GM12878 (cell line): ENCODE measurements around the gene MCOLN2. TPM values are rescaled to one million over a fixed set of nuclear protein-coding genes. Genes with fewer than 3 reads are reported as not detected.

Source experiments
- ATAC-seq: fragments of 200-7000 bp; cut with Tn5 transposase; 3 replicates; pipeline ENCODE4 v1.9.1; 2020; ENCODE audit warnings: mild to moderate bottlenecking, moderate library complexity
- BruUV-seq: library from RNA; stranded (reverse); fragments of 400-500 nt; replicated peaks from 2 replicates; lab custom pipeline; 2021; lab: Mats Ljungman, UMichigan
- CTCF ChIA-PET: fragments of 300-600 bp; sonication (Branson Sonifier 250); formaldehyde crosslinking; extraction: SDS; loops from one replicate; lab custom pipeline; 2021; ENCODE audit warnings: inconsistent platforms; lab: Yijun Ruan, JAX
- POLR2A ChIA-PET: fragments of 350-600 bp; formaldehyde crosslinking; extraction: SDS; loops from one replicate; lab custom pipeline; 2021; ENCODE audit warnings: inconsistent platforms; lab: Charles Lee
- RAD21 ChIA-PET: fragments of 300-600 bp; sonication (Branson Sonifier 250); formaldehyde crosslinking; loops from one replicate; lab custom pipeline; 2023; ENCODE audit warnings: antibody characterized with exemption; ENCODE audit not compliant: unreplicated experiment; lab: Charles Lee
- SMC1A ChIA-PET: fragments of 300-600 bp; sonication (Branson Sonifier 250); formaldehyde crosslinking; loops from one replicate; lab custom pipeline; 2023; ENCODE audit not compliant: unreplicated experiment, uncharacterized antibody; lab: Charles Lee
- DNase-seq: peaks from one replicate; pipeline ENCODE4 v3.0.0-alpha.2; 2011; ENCODE audit warnings: low read depth, low spot score
- FAIRE-seq: peaks from 3 replicates; lab custom pipeline; 2011; peaks lifted over from hg19 to GRCh38; lab: Jason Lieb, UNC
- H2AFZ ChIP-seq: 2 replicates; pipeline ENCODE4 v1.6.0; 2011; ENCODE audit warnings: low read depth, low read length, control low read depth; ENCODE audit not compliant: control insufficient read depth
- H3K27ac ChIP-seq: 2 replicates; pipeline ENCODE4 v1.5.1; 2011; ENCODE audit warnings: control low read depth; ENCODE audit not compliant: control insufficient read depth, insufficient read depth
- H3K27me3 ChIP-seq, 2 experiments: replicated peaks in 1 of 2; 2 replicates each; pipeline versions ENCODE4 v1.6.0 to v1.6.1; 2011; ENCODE audit warnings: low read length in 1 of 2; ENCODE audit not compliant: control insufficient read depth in 2 of 2, insufficient read depth in 2 of 2
- H3K36me3 ChIP-seq, 2 experiments: 2 replicates each; pipeline ENCODE4 v1.5.1; 2011; ENCODE audit warnings: low read length in 1 of 2; ENCODE audit not compliant: control insufficient read depth in 2 of 2, insufficient read depth in 2 of 2
- H3K4me1 ChIP-seq: 2 replicates; pipeline ENCODE4 v1.6.1; 2011; ENCODE audit warnings: mild to moderate bottlenecking, low read length, moderate library complexity, mixed read lengths; ENCODE audit not compliant: control insufficient read depth, insufficient read depth
- H3K4me2 ChIP-seq: 2 replicates; pipeline ENCODE4 v1.6.0; 2011; ENCODE audit warnings: control low read depth; ENCODE audit not compliant: control insufficient read depth, insufficient read depth
- H3K4me3 ChIP-seq: fragments of 200-600 bp; sonication (generic); 2 replicates; pipeline ENCODE4 v1.5.1; 2016
- H3K79me2 ChIP-seq: 2 replicates; pipeline ENCODE4 v1.6.0; 2011; ENCODE audit warnings: low read length; ENCODE audit not compliant: control insufficient read depth, insufficient read depth
- H3K9ac ChIP-seq: 2 replicates; pipeline ENCODE4 v1.8.0; 2011; ENCODE audit warnings: low read length, control low read depth, mixed read lengths; ENCODE audit not compliant: control insufficient read depth, insufficient read depth
- H3K9me3 ChIP-seq: replicated peaks from 3 replicates; pipeline ENCODE4 v1.5.1; 2011; ENCODE audit warnings: mild to moderate bottlenecking, low read length; ENCODE audit not compliant: control insufficient read depth, insufficient read depth
- H4K20me1 ChIP-seq: 2 replicates; pipeline ENCODE4 v1.6.0; 2011; ENCODE audit not compliant: control insufficient read depth, insufficient read depth
- CBX5 ChIP-seq: sonication (generic); IDR thresholded peaks from 2 replicates; pipeline ENCODE4 v1.6.1; 2016; ENCODE audit warnings: low read depth, moderate library complexity, mild to moderate bottlenecking, inconsistent platforms
- CREM ChIP-seq: IDR thresholded peaks from 2 replicates; pipeline ENCODE4 v1.6.1; 2014; ENCODE audit warnings: antibody characterized with exemption, low read depth
- EGR1 ChIP-seq, 2 experiments: IDR thresholded peaks; 1 replicate in 1 of 2; 2 replicates in 1 of 2; pipeline ENCODE4 v1.6.1; 2011 to 2012; ENCODE audit warnings: low read depth in 2 of 2, low read length in 2 of 2, borderline replicate concordance in 1 of 2, mild to moderate bottlenecking in 1 of 2, moderate library complexity in 1 of 2
- FOS ChIP-seq: IDR thresholded peaks from 3 replicates; pipeline ENCODE4 v1.6.1; 2011; ENCODE audit warnings: borderline replicate concordance; ENCODE audit not compliant: insufficient read length; ENCODE audit errors: extremely low read depth
- HDAC6 ChIP-seq: fragments of 200-600 bp; sonication (generic); IDR thresholded peaks from one replicate; pipeline ENCODE4 v1.8.0; 2017; ENCODE audit warnings: antibody characterized with exemption; ENCODE audit not compliant: unreplicated experiment
- MTA3 ChIP-seq: IDR thresholded peaks from 2 replicates; pipeline ENCODE4 v1.6.1; 2012; ENCODE audit warnings: low read length, inconsistent platforms, borderline replicate concordance
- MXI1 ChIP-seq: fragments of 150-350 bp; IDR thresholded peaks from 2 replicates; pipeline ENCODE4 v1.6.1; 2011; ENCODE audit warnings: low read depth, mild to moderate bottlenecking, inconsistent platforms, low read length, improper control_type of control experiment
- MYB ChIP-seq: fragments of 150-350 bp; IDR thresholded peaks from 2 replicates; pipeline ENCODE4 v1.6.1; 2014; ENCODE audit warnings: mild to moderate bottlenecking, low read depth, low read length, borderline replicate concordance
- PAX5 ChIP-seq: IDR thresholded peaks from 2 replicates; pipeline ENCODE4 v1.6.1; 2011; ENCODE audit warnings: low read depth, low read length, borderline replicate concordance
- POU2F2 ChIP-seq: IDR thresholded peaks from 3 replicates; pipeline ENCODE4 v1.6.1; 2011; ENCODE audit warnings: low read depth, mild to moderate bottlenecking, low read length, borderline replicate concordance
- SMAD5 ChIP-seq: IDR thresholded peaks from 2 replicates; pipeline ENCODE4 v1.6.1; 2016; ENCODE audit warnings: antibody characterized with exemption, low read depth
- TCF12 ChIP-seq: IDR thresholded peaks from 2 replicates; pipeline ENCODE4 v1.6.1; 2011; ENCODE audit warnings: low read depth, mild to moderate bottlenecking, low read length
- WGBS: methylation state at CpG from one replicate; pipeline ENCODE4 v1.1.6; 2016; ENCODE audit warnings: low lambda C conversion rate; ENCODE audit not compliant: insufficient replicate concordance, insufficient coverage; ENCODE audit errors: missing lambda C conversion rate; 5-methylcytosine and 5-hydroxymethylcytosine counted together
- in situ Hi-C: fragments of 300-500 bp; cut with MboI; formaldehyde crosslinking; loops from 9 replicates; pipeline ENCODE4 v1.14.3; 2018; ENCODE audit warnings: mixed read lengths
- intact Hi-C: fragments of 100-400 bp; cut with micrococcal nuclease; formaldehyde crosslinking; loops from one replicate; pipeline ENCODE4 v1.14.2; 2022; ENCODE audit not compliant: unreplicated experiment
- polyA plus RNA-seq, 11 experiments: library from polyadenylated mRNA; depleted of rRNA in 4 of 11; unstranded in 6 of 11; stranded (reverse) in 5 of 11; fragments of >200 nt; fragmentation: Nextera tagmentation in 4 of 11; fragmentation: Illumina TruSeq in 1 of 11; extraction: Ambion mirVana in 4 of 11; extraction: Trizol in 1 of 11; gene quantifications; 1 replicate in 1 of 11; 2 replicates in 10 of 11; pipeline versions ENCODE4 v1.2.1 to v1.2.3, GENCODE V29; 2011 to 2016; ENCODE audit warnings: inconsistent platforms in 2 of 11, missing spikeins in 2 of 11, low read depth in 1 of 11
- total RNA-seq, 4 experiments: library from RNA; depleted of rRNA in 3 of 4; stranded (reverse); fragments of >200 nt in 3 of 4; fragmentation: Illumina TruSeq in 1 of 4; extraction: Trizol in 1 of 4; gene quantifications; 2 replicates each; pipeline versions ENCODE4 v1.2.1 to v1.2.3, GENCODE V29; 2013 to 2021
- TF ChIP-seq, protein P1 (sequence below): IDR thresholded peaks from 2 replicates; pipeline ENCODE4 v1.6.1; 2012; ENCODE audit warnings: mild to moderate bottlenecking, low read depth, low read length

Gene MCOLN2
- total and polyA plus RNA-seq, 10 of the 15 experiments (the other 5 are each of a cell fraction or from before 2014, with no cell fraction given), result 25.9 to 233 (median 109) TPM

DNA sequence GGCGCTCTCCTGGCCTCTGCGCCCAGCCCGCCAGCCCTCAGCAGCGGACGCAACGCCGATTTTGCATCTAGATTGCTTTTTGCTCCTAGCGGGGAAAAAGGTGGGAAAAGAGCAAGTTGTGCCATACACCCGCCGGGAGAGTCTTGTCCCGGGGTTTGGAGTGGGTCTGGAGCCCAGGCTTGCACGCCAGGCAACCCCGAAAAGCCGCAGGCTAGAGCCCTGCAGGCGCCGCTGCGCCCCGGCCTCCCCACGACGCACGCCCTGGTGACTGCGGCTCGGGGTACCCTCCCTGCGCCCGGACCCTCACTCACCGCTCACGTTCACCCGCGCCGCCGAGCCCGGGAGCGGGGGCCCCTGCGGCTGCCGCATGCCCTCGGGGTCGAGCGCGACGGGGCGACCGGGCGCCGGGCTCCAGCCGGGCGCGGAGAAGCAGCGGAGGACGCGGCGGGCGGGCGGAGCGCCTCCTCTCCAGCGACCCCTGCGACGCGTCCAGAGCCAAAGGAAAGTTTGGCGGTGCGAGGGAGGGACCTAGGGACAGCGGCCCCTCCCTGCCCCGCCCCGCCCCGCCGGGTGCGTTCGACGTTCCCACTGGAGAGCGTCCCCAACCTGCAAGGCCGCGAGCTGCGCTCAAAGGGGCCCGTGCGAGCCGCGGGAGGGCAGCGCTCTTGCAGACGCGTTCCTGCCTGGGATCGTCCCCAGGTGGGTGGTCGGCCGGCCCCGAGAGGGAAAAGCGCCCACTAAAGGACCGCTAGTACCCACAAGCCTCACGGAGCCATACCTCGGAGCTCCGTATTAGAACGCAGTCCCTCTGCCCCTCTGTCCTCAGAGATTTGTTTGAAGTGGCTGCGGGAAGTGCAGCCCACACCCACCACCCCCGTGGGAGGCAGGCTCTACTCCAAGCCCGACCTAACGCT lies 104.0 kb downstream of the MCOLN2 start, which contains the start of gene LPAR3:
LPAR3 (minus strand) TSS at position 502 of the 914 bp plus-strand sequence. CDS start 27,086 bp downstream, outside the sequence.
- H3K4me2 ChIP-seq, result peak within 1 kb of the TSS; percentile 41; the same call in 1 of the 2 replicates
- H3K9me3 ChIP-seq, result no peaks in the 10 kb centered on the region
- no peak for FAIRE-seq
- TF ChIP-seq CREM, result no peak
- peak; percentile 31 for TF ChIP-seq HDAC6
- H4K20me1 ChIP-seq, result no peaks in the 10 kb centered on the region
- H2AFZ ChIP-seq, result no peak within 1 kb of the TSS
- intact Hi-C loops (no loop called here), in situ Hi-C loops (no loop called here)
- no peaks in the 10 kb centered on the region for H3K79me2 ChIP-seq
- no peak within 1 kb of the TSS for H3K9ac ChIP-seq
- peak; percentile 18; the same call in 1 of the 3 replicates for ATAC-seq
- no peak within 1 kb of the TSS for H3K27ac ChIP-seq
- no TSS peak for BruUV-seq
- H3K27me3 ChIP-seq, result peaks cover 7 to 18% of the 10 kb centered on the region in 2 experiments
- CTCF ChIA-PET, result no interaction called here
- POLR2A ChIA-PET, result no interaction called here
- SMC1A ChIA-PET, result interaction anchor here (0.7 kb wide), 1 partner anchor 347 kb away, joined by 3 read pairs; no protein-coding TSS in a partner anchor
- RAD21 ChIA-PET, result no interaction called here
- H3K36me3 ChIP-seq, result no peaks in the 10 kb centered on the region
- DNase-seq, result no peak
- no peak within 1 kb of the TSS for H3K4me3 ChIP-seq
- 42% methylated on average over 43 of the region's 93 CpGs for WGBS
- H3K4me1 ChIP-seq, result no peaks in the 10 kb centered on the region

DNA sequence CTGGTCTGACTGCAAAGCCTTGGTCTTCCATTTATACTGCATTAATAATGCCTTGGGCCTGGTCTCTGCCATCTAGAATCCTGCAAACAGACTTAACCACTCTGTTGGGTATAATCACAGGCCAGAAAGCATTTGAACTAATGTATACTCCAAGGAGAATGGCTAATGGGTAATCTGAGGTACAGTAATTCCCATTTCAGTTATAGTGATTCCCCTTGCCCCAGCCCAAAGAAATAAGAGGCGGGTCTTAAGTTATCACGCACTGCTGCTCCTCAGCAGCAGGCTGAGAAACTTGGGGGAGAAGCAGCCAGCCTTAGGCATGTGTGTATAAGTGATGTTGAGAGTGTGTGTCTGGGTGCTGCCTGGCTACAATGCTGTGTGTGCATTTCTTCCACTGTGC lies 106.3 kb downstream of the MCOLN2 start:
- no peak overlapping the region for H2AFZ ChIP-seq
- in situ Hi-C loops (no loop called here), intact Hi-C loops (no loop called here)
- ATAC-seq (no peak), DNase-seq (no peak), FAIRE-seq (no peak)
- H3K4me1 ChIP-seq, result no peaks in the 10 kb centered on the region
- no peaks in the 10 kb centered on the region for H4K20me1 ChIP-seq
- 54% methylated on average over 2 of the region's 2 CpGs for WGBS
- no TSS peak for BruUV-seq
- H3K27me3 ChIP-seq, result peaks cover 7 to 14% of the 10 kb centered on the region in 2 experiments
- H3K36me3 ChIP-seq, result no peaks in the 10 kb centered on the region
- ChIA-PET CTCF (no interaction called here), SMC1A (no interaction called here), RAD21 (no interaction called here), POLR2A (no interaction called here)
- H3K4me2 ChIP-seq, result no peak overlapping the region
- no peaks in the 10 kb centered on the region for H3K79me2 ChIP-seq
- no peak overlapping the region for H3K27ac ChIP-seq
- H3K9me3 ChIP-seq, result no peaks in the 10 kb centered on the region
- no peak overlapping the region for H3K9ac ChIP-seq
- no peak overlapping the region for H3K4me3 ChIP-seq
- TF ChIP-seq POU2F2 (no peak), EGR1 (IDR thresholded peaks at IDR 0.05; ENCODE audit: borderline replicate concordance in 1 of 2, low read depth in 2 of 2, low read length in 2 of 2) (no peak), MXI1 (no peak), SMAD5 (no peak), PAX5 (no peak), MTA3 (no peak), CBX5 (no peak), FOS (no peak), TCF12 (no peak), MYB (no peak)
- TF ChIP-seq, protein P1, sequence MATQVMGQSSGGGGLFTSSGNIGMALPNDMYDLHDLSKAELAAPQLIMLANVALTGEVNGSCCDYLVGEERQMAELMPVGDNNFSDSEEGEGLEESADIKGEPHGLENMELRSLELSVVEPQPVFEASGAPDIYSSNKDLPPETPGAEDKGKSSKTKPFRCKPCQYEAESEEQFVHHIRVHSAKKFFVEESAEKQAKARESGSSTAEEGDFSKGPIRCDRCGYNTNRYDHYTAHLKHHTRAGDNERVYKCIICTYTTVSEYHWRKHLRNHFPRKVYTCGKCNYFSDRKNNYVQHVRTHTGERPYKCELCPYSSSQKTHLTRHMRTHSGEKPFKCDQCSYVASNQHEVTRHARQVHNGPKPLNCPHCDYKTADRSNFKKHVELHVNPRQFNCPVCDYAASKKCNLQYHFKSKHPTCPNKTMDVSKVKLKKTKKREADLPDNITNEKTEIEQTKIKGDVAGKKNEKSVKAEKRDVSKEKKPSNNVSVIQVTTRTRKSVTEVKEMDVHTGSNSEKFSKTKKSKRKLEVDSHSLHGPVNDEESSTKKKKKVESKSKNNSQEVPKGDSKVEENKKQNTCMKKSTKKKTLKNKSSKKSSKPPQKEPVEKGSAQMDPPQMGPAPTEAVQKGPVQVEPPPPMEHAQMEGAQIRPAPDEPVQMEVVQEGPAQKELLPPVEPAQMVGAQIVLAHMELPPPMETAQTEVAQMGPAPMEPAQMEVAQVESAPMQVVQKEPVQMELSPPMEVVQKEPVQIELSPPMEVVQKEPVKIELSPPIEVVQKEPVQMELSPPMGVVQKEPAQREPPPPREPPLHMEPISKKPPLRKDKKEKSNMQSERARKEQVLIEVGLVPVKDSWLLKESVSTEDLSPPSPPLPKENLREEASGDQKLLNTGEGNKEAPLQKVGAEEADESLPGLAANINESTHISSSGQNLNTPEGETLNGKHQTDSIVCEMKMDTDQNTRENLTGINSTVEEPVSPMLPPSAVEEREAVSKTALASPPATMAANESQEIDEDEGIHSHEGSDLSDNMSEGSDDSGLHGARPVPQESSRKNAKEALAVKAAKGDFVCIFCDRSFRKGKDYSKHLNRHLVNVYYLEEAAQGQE, result no peak
